GM23338 (cell line): ENCODE results near the gene MYO1A. TPM values are rescaled to one million over a fixed set of nuclear protein-coding genes. Genes with fewer than 3 reads are reported as not detected.

ENCODE experiments used
- ATAC-seq: fragments of 200-7000 bp; cut with Tn5 transposase; 3 replicates; pipeline ENCODE4 v1.9.1; 2020
- DNase-seq: peaks from one replicate; pipeline ENCODE4 v3.0.0-alpha.2; 2015; ENCODE audit warnings: low spot score
- H2AFZ ChIP-seq: fragments of 200-600 bp; sonication (generic); 2 replicates; pipeline ENCODE4 v1.8.0; 2016; ENCODE audit warnings: antibody characterized with exemption, mild to moderate bottlenecking, moderate library complexity
- H3F3A ChIP-seq: fragments of 200-600 bp; sonication (generic); replicated peaks from 2 replicates; pipeline ENCODE4 v1.8.0; 2017; ENCODE audit warnings: antibody characterized with exemption, mixed run types, low read depth
- H3K27ac ChIP-seq: fragments of 200-600 bp; sonication (generic); 2 replicates; pipeline ENCODE4 v1.6.1; 2016; ENCODE audit warnings: low read depth
- H3K27me3 ChIP-seq: fragments of 200-600 bp; sonication (generic); 2 replicates; pipeline ENCODE4 v1.8.0; 2016; ENCODE audit warnings: mild to moderate bottlenecking, mixed run types, moderate library complexity; ENCODE audit not compliant: insufficient read depth
- H3K36me3 ChIP-seq: fragments of 200-600 bp; sonication (generic); 2 replicates; pipeline ENCODE4 v1.8.0; 2016; ENCODE audit warnings: mild to moderate bottlenecking; ENCODE audit not compliant: insufficient read depth
- H3K4me1 ChIP-seq: fragments of 200-600 bp; sonication (generic); 2 replicates; pipeline ENCODE4 v1.8.0; 2016; ENCODE audit warnings: mild to moderate bottlenecking, moderate library complexity; ENCODE audit not compliant: insufficient read depth
- H3K4me2 ChIP-seq: fragments of 200-600 bp; sonication (generic); 2 replicates; pipeline ENCODE4 v1.7.1; 2017; ENCODE audit warnings: mixed run types
- H3K4me3 ChIP-seq: fragments of 200-600 bp; sonication (generic); 2 replicates; pipeline ENCODE4 v1.6.1; 2016; ENCODE audit warnings: mixed run types
- H3K79me2 ChIP-seq: fragments of 200-600 bp; sonication (generic); replicated peaks from 2 replicates; pipeline ENCODE4 v1.8.0; 2017; ENCODE audit warnings: mild to moderate bottlenecking; ENCODE audit not compliant: insufficient read depth
- H3K9me2 ChIP-seq: fragments of 200-600 bp; sonication (generic); 2 replicates; pipeline ENCODE4 v1.8.0; 2017; ENCODE audit not compliant: insufficient read depth
- H4K20me1 ChIP-seq: fragments of 200-600 bp; sonication (generic); replicated peaks from 2 replicates; pipeline ENCODE4 v1.8.0; 2017; ENCODE audit warnings: mild to moderate bottlenecking; ENCODE audit not compliant: insufficient read depth
- H3K27ac Mint-ChIP-seq: 2 replicates; pipeline ENCODE4 v1.8.0; 2020; ENCODE audit warnings: inconsistent platforms, mild to moderate bottlenecking, moderate library complexity, mixed read lengths
- H3K27me3 Mint-ChIP-seq: 3 replicates; pipeline ENCODE4 v1.8.0; 2022; ENCODE audit warnings: low read depth, mild to moderate bottlenecking, moderate library complexity, mixed read lengths, inconsistent platforms; ENCODE audit not compliant: insufficient read depth, poor library complexity
- H3K36me3 Mint-ChIP-seq: 3 replicates; pipeline ENCODE4 v1.8.0; 2021; ENCODE audit warnings: low read depth, mild to moderate bottlenecking, inconsistent platforms, moderate library complexity, mixed read lengths
- H3K4me1 Mint-ChIP-seq: 3 replicates; pipeline ENCODE4 v1.8.0; 2020; ENCODE audit warnings: mild to moderate bottlenecking, inconsistent platforms, mixed read lengths
- H3K4me3 Mint-ChIP-seq: 3 replicates; pipeline ENCODE4 v1.8.0; 2021; ENCODE audit warnings: moderate library complexity, mild to moderate bottlenecking, inconsistent platforms, mixed read lengths
- H3K9me3 Mint-ChIP-seq: 3 replicates; pipeline ENCODE4 v1.8.0; 2020; ENCODE audit warnings: moderate library complexity, mild to moderate bottlenecking, inconsistent platforms, mixed read lengths
- CREB1 ChIP-seq: fragments of 250-450 bp; sonication (Bioruptor Pico); IDR thresholded peaks from 2 replicates; pipeline ENCODE4 v1.5.0; 2020; ENCODE audit warnings: low read depth, mild to moderate bottlenecking, moderate library complexity
- EZH2 ChIP-seq: fragments of 200-600 bp; sonication (generic); IDR thresholded peaks from one replicate; pipeline ENCODE4 v1.8.0; 2017; ENCODE audit warnings: antibody characterized with exemption, mild to moderate bottlenecking, low read depth; ENCODE audit not compliant: unreplicated experiment
- EZH2phosphoT487 ChIP-seq: fragments of 200-600 bp; sonication (generic); IDR thresholded peaks from one replicate; pipeline ENCODE4 v1.8.1; 2018; ENCODE audit warnings: antibody characterized with exemption; ENCODE audit not compliant: unreplicated experiment
- JUNB ChIP-seq: IDR thresholded peaks from one replicate; pipeline ENCODE4 v1.6.1; 2016; ENCODE audit warnings: antibody characterized with exemption; ENCODE audit not compliant: unreplicated experiment
- NANOG ChIP-seq: IDR thresholded peaks from 2 replicates; pipeline ENCODE4 v1.6.1; 2016; ENCODE audit warnings: antibody characterized with exemption, borderline replicate concordance
- STAT1 ChIP-seq: IDR thresholded peaks from one replicate; pipeline ENCODE4 v1.6.1; 2016; ENCODE audit warnings: antibody characterized with exemption; ENCODE audit not compliant: unreplicated experiment
- ZNF114 ChIP-seq: fragments of 250-450 bp; sonication (Bioruptor Pico); IDR thresholded peaks from 2 replicates; pipeline ENCODE4 v1.5.0; 2020; ENCODE audit warnings: mild to moderate bottlenecking, moderate library complexity
- ZNF331 ChIP-seq: fragments of 250-450 bp; sonication (Bioruptor Pico); IDR thresholded peaks from 2 replicates; pipeline ENCODE4 v1.5.0; 2020; ENCODE audit warnings: low read depth, mild to moderate bottlenecking, moderate library complexity
- polyA plus RNA-seq: library from polyadenylated mRNA; unstranded; fragments of >200 nt; fragmentation: Nextera tagmentation; extraction: Ambion mirVana; gene quantifications from 2 replicates; pipeline ENCODE4 v1.2.1, GENCODE V29; 2016
- total RNA-seq: library from RNA; depleted of rRNA; stranded (reverse); fragments of >200 nt; shearing (Covaris generic); gene quantifications from 2 replicates; pipeline ENCODE4 v1.2.3, GENCODE V29; 2014
- TF ChIP-seq, protein P1 (sequence below): fragments of 250-450 bp; sonication (Bioruptor Pico); IDR thresholded peaks from 2 replicates; pipeline ENCODE4 v1.5.0; 2020; ENCODE audit warnings: mild to moderate bottlenecking, moderate library complexity
- TF ChIP-seq, protein P2 (sequence below), 2 experiments: fragments of 200-600 bp in 1 of 2; sonication (generic) in 1 of 2; conservative IDR thresholded peaks; 2 replicates each; pipeline versions ENCODE4 v1.5.1 to v1.6.1; 2016 to 2017; ENCODE audit warnings: antibody characterized with exemption in 2 of 2, low read depth in 2 of 2, mild to moderate bottlenecking in 2 of 2, moderate library complexity in 1 of 2

MYO1A gene
- total and polyA plus RNA-seq, 2 experiments from 2014 or later: not detected

DNA sequence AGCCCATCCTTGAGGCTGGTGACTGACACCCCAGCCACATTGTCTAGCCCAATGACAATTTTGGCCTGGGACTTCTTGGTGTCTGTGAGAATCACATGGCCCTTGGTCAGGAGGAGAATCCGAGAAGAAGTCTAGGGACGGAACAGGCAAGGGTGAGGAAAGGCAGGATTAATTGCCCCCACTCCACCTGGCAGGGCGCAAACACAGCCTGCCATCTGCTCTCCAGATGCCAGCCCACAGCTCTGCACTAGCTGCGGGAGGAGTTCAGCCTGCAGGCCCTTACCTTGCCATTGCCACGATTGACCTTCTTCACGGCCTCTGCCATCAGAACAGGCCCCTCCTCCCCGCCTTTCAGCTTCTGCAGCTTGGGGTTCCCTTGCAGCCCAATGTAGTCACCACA lies 20.5 kb downstream of the MYO1A start (continued):
- TF ChIP-seq, protein P1, sequence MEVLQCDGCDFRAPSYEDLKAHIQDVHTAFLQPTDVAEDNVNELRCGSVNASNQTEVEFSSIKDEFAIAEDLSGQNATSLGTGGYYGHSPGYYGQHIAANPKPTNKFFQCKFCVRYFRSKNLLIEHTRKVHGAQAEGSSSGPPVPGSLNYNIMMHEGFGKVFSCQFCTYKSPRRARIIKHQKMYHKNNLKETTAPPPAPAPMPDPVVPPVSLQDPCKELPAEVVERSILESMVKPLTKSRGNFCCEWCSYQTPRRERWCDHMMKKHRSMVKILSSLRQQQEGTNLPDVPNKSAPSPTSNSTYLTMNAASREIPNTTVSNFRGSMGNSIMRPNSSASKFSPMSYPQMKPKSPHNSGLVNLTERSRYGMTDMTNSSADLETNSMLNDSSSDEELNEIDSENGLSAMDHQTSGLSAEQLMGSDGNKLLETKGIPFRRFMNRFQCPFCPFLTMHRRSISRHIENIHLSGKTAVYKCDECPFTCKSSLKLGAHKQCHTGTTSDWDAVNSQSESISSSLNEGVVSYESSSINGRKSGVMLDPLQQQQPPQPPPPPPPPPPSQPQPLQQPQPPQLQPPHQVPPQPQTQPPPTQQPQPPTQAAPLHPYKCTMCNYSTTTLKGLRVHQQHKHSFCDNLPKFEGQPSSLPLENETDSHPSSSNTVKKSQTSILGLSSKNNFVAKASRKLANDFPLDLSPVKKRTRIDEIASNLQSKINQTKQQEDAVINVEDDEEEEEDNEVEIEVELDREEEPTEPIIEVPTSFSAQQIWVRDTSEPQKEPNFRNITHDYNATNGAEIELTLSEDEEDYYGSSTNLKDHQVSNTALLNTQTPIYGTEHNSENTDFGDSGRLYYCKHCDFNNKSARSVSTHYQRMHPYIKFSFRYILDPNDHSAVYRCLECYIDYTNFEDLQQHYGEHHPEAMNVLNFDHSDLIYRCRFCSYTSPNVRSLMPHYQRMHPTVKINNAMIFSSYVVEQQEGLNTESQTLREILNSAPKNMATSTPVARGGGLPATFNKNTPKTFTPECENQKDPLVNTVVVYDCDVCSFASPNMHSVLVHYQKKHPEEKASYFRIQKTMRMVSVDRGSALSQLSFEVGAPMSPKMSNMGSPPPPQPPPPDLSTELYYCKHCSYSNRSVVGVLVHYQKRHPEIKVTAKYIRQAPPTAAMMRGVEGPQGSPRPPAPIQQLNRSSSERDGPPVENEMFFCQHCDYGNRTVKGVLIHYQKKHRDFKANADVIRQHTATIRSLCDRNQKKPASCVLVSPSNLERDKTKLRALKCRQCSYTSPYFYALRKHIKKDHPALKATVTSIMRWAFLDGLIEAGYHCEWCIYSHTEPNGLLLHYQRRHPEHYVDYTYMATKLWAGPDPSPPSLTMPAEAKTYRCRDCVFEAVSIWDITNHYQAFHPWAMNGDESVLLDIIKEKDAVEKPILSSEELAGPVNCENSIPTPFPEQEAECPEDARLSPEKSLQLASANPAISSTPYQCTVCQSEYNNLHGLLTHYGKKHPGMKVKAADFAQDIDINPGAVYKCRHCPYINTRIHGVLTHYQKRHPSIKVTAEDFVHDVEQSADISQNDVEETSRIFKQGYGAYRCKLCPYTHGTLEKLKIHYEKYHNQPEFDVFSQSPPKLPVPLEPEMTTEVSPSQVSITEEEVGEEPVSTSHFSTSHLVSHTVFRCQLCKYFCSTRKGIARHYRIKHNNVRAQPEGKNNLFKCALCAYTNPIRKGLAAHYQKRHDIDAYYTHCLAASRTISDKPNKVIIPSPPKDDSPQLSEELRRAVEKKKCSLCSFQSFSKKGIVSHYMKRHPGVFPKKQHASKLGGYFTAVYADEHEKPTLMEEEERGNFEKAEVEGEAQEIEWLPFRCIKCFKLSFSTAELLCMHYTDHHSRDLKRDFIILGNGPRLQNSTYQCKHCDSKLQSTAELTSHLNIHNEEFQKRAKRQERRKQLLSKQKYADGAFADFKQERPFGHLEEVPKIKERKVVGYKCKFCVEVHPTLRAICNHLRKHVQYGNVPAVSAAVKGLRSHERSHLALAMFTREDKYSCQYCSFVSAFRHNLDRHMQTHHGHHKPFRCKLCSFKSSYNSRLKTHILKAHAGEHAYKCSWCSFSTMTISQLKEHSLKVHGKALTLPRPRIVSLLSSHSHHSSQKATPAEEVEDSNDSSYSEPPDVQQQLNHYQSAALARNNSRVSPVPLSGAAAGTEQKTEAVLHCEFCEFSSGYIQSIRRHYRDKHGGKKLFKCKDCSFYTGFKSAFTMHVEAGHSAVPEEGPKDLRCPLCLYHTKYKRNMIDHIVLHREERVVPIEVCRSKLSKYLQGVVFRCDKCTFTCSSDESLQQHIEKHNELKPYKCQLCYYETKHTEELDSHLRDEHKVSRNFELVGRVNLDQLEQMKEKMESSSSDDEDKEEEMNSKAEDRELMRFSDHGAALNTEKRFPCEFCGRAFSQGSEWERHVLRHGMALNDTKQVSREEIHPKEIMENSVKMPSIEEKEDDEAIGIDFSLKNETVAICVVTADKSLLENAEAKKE: no peak
- no peak for TF ChIP-seq NANOG
- no peak for TF ChIP-seq STAT1
- no peak for TF ChIP-seq JUNB
- TF ChIP-seq ZNF331 (CRISPR knock-in tag): no peak
- TF ChIP-seq CREB1 (CRISPR knock-in tag): no peak
- TF ChIP-seq EZH2: no peak
- TF ChIP-seq EZH2phosphoT487: no peak
- TF ChIP-seq, protein P2, sequence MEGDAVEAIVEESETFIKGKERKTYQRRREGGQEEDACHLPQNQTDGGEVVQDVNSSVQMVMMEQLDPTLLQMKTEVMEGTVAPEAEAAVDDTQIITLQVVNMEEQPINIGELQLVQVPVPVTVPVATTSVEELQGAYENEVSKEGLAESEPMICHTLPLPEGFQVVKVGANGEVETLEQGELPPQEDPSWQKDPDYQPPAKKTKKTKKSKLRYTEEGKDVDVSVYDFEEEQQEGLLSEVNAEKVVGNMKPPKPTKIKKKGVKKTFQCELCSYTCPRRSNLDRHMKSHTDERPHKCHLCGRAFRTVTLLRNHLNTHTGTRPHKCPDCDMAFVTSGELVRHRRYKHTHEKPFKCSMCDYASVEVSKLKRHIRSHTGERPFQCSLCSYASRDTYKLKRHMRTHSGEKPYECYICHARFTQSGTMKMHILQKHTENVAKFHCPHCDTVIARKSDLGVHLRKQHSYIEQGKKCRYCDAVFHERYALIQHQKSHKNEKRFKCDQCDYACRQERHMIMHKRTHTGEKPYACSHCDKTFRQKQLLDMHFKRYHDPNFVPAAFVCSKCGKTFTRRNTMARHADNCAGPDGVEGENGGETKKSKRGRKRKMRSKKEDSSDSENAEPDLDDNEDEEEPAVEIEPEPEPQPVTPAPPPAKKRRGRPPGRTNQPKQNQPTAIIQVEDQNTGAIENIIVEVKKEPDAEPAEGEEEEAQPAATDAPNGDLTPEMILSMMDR (conservative IDR thresholded peaks at IDR 0.05; ENCODE audit: low read depth in 2 of 2): no peak

DNA sequence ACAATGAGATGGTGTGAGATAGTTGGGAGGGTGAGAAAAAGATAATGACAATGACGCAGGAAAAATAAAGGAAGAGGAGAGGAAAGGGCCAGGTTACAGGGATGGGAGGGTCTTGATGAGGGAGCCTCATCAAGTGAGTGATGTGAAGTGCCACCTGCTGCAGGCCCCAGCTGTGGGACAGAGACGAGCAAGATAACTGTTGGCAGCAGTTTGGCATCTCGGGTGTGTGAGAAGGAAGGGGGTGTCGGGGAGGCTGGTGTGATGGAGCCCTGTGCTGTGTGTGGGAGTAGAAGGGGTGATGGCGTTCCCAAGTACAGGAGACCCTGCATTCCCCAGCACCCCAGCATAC lies 22.1 kb downstream of the MYO1A start:
- Mint-ChIP-seq H3K4me1 (peaks cover 29% of the 10 kb centered on the region), H3K27ac (no peak overlapping the region), H3K4me3 (no peak overlapping the region), H3K36me3 (no peaks in the 10 kb centered on the region; the same call in 2 of the 3 replicates), H3K9me3 (no peaks in the 10 kb centered on the region), H3K27me3 (peaks cover 17% of the 10 kb centered on the region)
- Histone ChIP-seq H3K36me3 (no peaks in the 10 kb centered on the region), H3K27ac (no peak overlapping the region), H3K4me1 (peaks cover 9% of the 10 kb centered on the region; the same call in 1 of the 2 replicates), H2AFZ (peak overlapping the region; percentile 83; the same call in 1 of the 2 replicates), H3K27me3 (no peaks in the 10 kb centered on the region), H3F3A (no peaks in the 10 kb centered on the region), H3K9me2 (no peaks in the 10 kb centered on the region), H3K4me2 (no peak overlapping the region), H3K79me2 (no peaks in the 10 kb centered on the region), H4K20me1 (no peaks in the 10 kb centered on the region), H3K4me3 (no peak overlapping the region)
- ATAC-seq (no peak), DNase-seq (no peak)
- no peak for TF ChIP-seq JUNB
- TF ChIP-seq NANOG: no peak
- TF ChIP-seq ZNF114 (CRISPR knock-in tag): no peak
- TF ChIP-seq EZH2phosphoT487: no peak
- TF ChIP-seq ZNF331 (CRISPR knock-in tag): no peak
- TF ChIP-seq STAT1: no peak
